Astrocyte of the hippocampus (primary cell): ENCODE measurements around the gene TBC1D10A.
"Not testable (repeated sequence)": the region's sequence is repeated elsewhere in the genome, so short reads cannot be mapped to it uniquely, and the experiment has no call there.

ENCODE experiments used
- DNase-seq: peaks from one replicate; pipeline ENCODE4 v3.0.0; 2011; ENCODE audit warnings: low read depth, low spot score

Gene TBC1D10A

GRCh38 chr22:30347255-30347892, 20.6 kb upstream of the TBC1D10A start:
- DNase-seq, result no peak

- no peak for DNase-seq
Observed at GRCh38 chr22:30344447-30345200, 17.9 kb upstream of the TBC1D10A start.

GRCh38 chr22:30340911-30341685, 14.4 kb upstream of the TBC1D10A start:
- DNase-seq, result no peak

- DNase-seq, result no peak
Observed at GRCh38 chr22:30338802-30339201, 12.1 kb upstream of the TBC1D10A start.

- not testable (repeated sequence) for DNase-seq
Observed at GRCh38 chr22:30338341-30338740, 11.6 kb upstream of the TBC1D10A start.

- DNase-seq, result no peak
Observed at GRCh38 chr22:30337461-30337778, 10.7 kb upstream of the TBC1D10A start.

GRCh38 chr22:30336752-30337460, 10.2 kb upstream of the TBC1D10A start:
- no peak for DNase-seq

GRCh38 chr22:30335236-30335635, 8.5 kb upstream of the TBC1D10A start:
- no peak for DNase-seq

GRCh38 chr22:30334646-30335045, 7.9 kb upstream of the TBC1D10A start:
- no peak for DNase-seq

- DNase-seq, result no peak
Observed at GRCh38 chr22:30333707-30334087, 7.0 kb upstream of the TBC1D10A start.

GRCh38 chr22:30332994-30333706, 6.4 kb upstream of the TBC1D10A start:
- no peak for DNase-seq

- DNase-seq, result no peak
Observed at GRCh38 chr22:30332551-30332950, 5.8 kb upstream of the TBC1D10A start.

- peak; percentile 51 for DNase-seq
Observed at GRCh38 chr22:30328466-30329049, 1.8 kb upstream of the TBC1D10A start.

- no peak for DNase-seq
Observed at GRCh38 chr22:30327864-30328345, 1.2 kb upstream of the TBC1D10A start.

GRCh38 chr22:30326255-30326705, 461 bp downstream of the TBC1D10A start:
- no peak for DNase-seq

GRCh38 chr22:30325724-30326254, 952 bp downstream of the TBC1D10A start:
- DNase-seq, result no peak

- DNase-seq, result peak; percentile 78
Observed at GRCh38 chr22:30325065-30325720, 1.5 kb downstream of the TBC1D10A start.

GRCh38 chr22:30324014-30324730, 2.6 kb downstream of the TBC1D10A start:
- peak; percentile 75 for DNase-seq

- no peak for DNase-seq
Observed at GRCh38 chr22:30323246-30323645, 3.5 kb downstream of the TBC1D10A start.
